ENCODE results near the gene CBFA2T2.

The CBFA2T2 gene

GRCh38 chr20:33644313-33645071, 154.6 kb downstream of the CBFA2T2 start:
- peaks cover 28% of the 10 kb centered on the region; the same call in 1 of the 2 replicates for H3K36me3 ChIP-seq (ENCODE audit: insufficient read depth, low read length)
- no peaks in the 10 kb centered on the region for H3K9me2 ChIP-seq (replicated peaks; ENCODE audit: low read depth, low read length)
- H3K27me3 ChIP-seq (ENCODE audit: insufficient read depth, low read length, poor library complexity, severe bottlenecking), result no peaks in the 10 kb centered on the region
- TF ChIP-seq CTCF (conservative IDR thresholded peaks at IDR 0.05; ENCODE audit: low read length) (no peak), EZH2phosphoT487 (IDR thresholded peaks at IDR 0.05; ENCODE audit: borderline replicate concordance) (no peak)
- H3K4me2 ChIP-seq (ENCODE audit: low read depth, low read length, poor library complexity, severe bottlenecking), result peak overlapping the region; percentile 10
- H3K9ac ChIP-seq (ENCODE audit: low read depth, low read length, poor library complexity, severe bottlenecking), result no peak overlapping the region
- peaks cover 14% of the 10 kb centered on the region for H3K4me1 ChIP-seq (ENCODE audit: insufficient read depth, low read length, poor library complexity, severe bottlenecking)
- peak overlapping the region; percentile 44 for H3K4me3 ChIP-seq (ENCODE audit: low read length, poor library complexity, severe bottlenecking)
- H4K20me1 ChIP-seq (ENCODE audit: insufficient read depth, low read length, poor library complexity, severe bottlenecking), result no peaks in the 10 kb centered on the region
- no peak overlapping the region for H2AFZ ChIP-seq (ENCODE audit: low read length)
- no peaks in the 10 kb centered on the region for H3K9me3 ChIP-seq (ENCODE audit: insufficient read depth, low read depth, low read length)
- no peaks in the 10 kb centered on the region for H3F3A ChIP-seq (ENCODE audit: low read depth)
- no peaks in the 10 kb centered on the region for H3K79me2 ChIP-seq (ENCODE audit: insufficient read depth, low read length)

- Histone ChIP-seq H4K20me1 (ENCODE audit: insufficient read depth, low read length, poor library complexity, severe bottlenecking) (no peaks in the 10 kb centered on the region), H3K27me3 (ENCODE audit: insufficient read depth, low read length, poor library complexity, severe bottlenecking) (no peaks in the 10 kb centered on the region), H3K4me1 (ENCODE audit: insufficient read depth, low read length, poor library complexity, severe bottlenecking) (peaks cover 14% of the 10 kb centered on the region), H3K4me2 (ENCODE audit: low read depth, low read length, poor library complexity, severe bottlenecking) (peak overlapping the region; percentile 10), H3K9me3 (ENCODE audit: insufficient read depth, low read depth, low read length) (no peaks in the 10 kb centered on the region), H3K9me2 (replicated peaks; ENCODE audit: low read depth, low read length) (no peaks in the 10 kb centered on the region), H3K36me3 (ENCODE audit: insufficient read depth, low read length) (peaks cover 22% of the 10 kb centered on the region; the same call in 1 of the 2 replicates), H2AFZ (ENCODE audit: low read length) (no peak overlapping the region), H3F3A (ENCODE audit: low read depth) (no peaks in the 10 kb centered on the region), H3K9ac (ENCODE audit: low read depth, low read length, poor library complexity, severe bottlenecking) (no peak overlapping the region), H3K79me2 (ENCODE audit: insufficient read depth, low read length) (no peaks in the 10 kb centered on the region), H3K4me3 (ENCODE audit: low read length, poor library complexity, severe bottlenecking) (no peak overlapping the region)
- TF ChIP-seq CTCF (conservative IDR thresholded peaks at IDR 0.05; ENCODE audit: low read length) (no peak), EZH2phosphoT487 (IDR thresholded peaks at IDR 0.05; ENCODE audit: borderline replicate concordance) (no peak)
These were observed 155.1 kb downstream of the CBFA2T2 start for GRCh38 chr20:33645072-33645358.

- no peak overlapping the region for H2AFZ ChIP-seq (ENCODE audit: low read length)
- peak overlapping the region; percentile 10 for H3K4me2 ChIP-seq (ENCODE audit: low read depth, low read length, poor library complexity, severe bottlenecking)
- no peaks in the 10 kb centered on the region for H3K9me2 ChIP-seq (replicated peaks; ENCODE audit: low read depth, low read length)
- H3K79me2 ChIP-seq (ENCODE audit: insufficient read depth, low read length), result no peaks in the 10 kb centered on the region
- H3K9me3 ChIP-seq (ENCODE audit: insufficient read depth, low read depth, low read length), result no peaks in the 10 kb centered on the region
- TF ChIP-seq CTCF (conservative IDR thresholded peaks at IDR 0.05; ENCODE audit: low read length) (no peak), EZH2phosphoT487 (IDR thresholded peaks at IDR 0.05; ENCODE audit: borderline replicate concordance) (no peak)
- no peaks in the 10 kb centered on the region for H3F3A ChIP-seq (ENCODE audit: low read depth)
- H3K27me3 ChIP-seq (ENCODE audit: insufficient read depth, low read length, poor library complexity, severe bottlenecking), result no peaks in the 10 kb centered on the region
- H3K4me1 ChIP-seq (ENCODE audit: insufficient read depth, low read length, poor library complexity, severe bottlenecking), result peaks cover 14% of the 10 kb centered on the region
- H3K4me3 ChIP-seq (ENCODE audit: low read length, poor library complexity, severe bottlenecking), result no peak overlapping the region
- H3K36me3 ChIP-seq (ENCODE audit: insufficient read depth, low read length), result peaks cover 19% of the 10 kb centered on the region; the same call in 1 of the 2 replicates
- no peaks in the 10 kb centered on the region for H4K20me1 ChIP-seq (ENCODE audit: insufficient read depth, low read length, poor library complexity, severe bottlenecking)
- H3K9ac ChIP-seq (ENCODE audit: low read depth, low read length, poor library complexity, severe bottlenecking), result no peak overlapping the region
These were observed 155.5 kb downstream of the CBFA2T2 start for GRCh38 chr20:33645396-33645795.

Measured in Loucy (cell line).